HCT116 (cell line): ENCODE data around the gene SMNDC1. TPM values are rescaled to one million over a fixed set of nuclear protein-coding genes. Genes with fewer than 3 reads are reported as not detected.

Experiments used
- ATAC-seq: fragments of 200-7000 bp; cut with Tn5 transposase; 2 replicates; pipeline ENCODE4 v1.9.1; 2020; ENCODE audit warnings: mild to moderate bottlenecking, moderate library complexity
- BruUV-seq: library from RNA; stranded (reverse); fragments of 400-500 nt; replicated peaks from 2 replicates; lab custom pipeline; 2021; lab: Mats Ljungman, UMichigan
- CTCF ChIA-PET: fragments of 300-600 bp; sonication (Branson Sonifier 250); formaldehyde crosslinking; loops from one replicate; lab custom pipeline; 2021; ENCODE audit warnings: antibody characterized with exemption; lab: Charles Lee
- POLR2A ChIA-PET: fragments of 300-600, 350-600 bp; sonication (Branson Sonifier 250); formaldehyde crosslinking; loops from one replicate; lab custom pipeline; 2021; ENCODE audit warnings: antibody characterized with exemption; lab: Charles Lee
- RAD21 ChIA-PET, 2 experiments: fragments of 300-600 bp; sonication (Branson Sonifier 250); formaldehyde crosslinking; loops; one replicate each; lab custom pipeline; 2023; ENCODE audit warnings: low total read pairs in 2 of 2; ENCODE audit not compliant: uncharacterized antibody in 2 of 2, unreplicated experiment in 2 of 2, low non-redundant PET in 1 of 2; lab: Charles Lee
- DNase-seq: peaks from one replicate; pipeline ENCODE4 v3.0.0-alpha.2; 2010; ENCODE audit warnings: low read depth, low spot score
- H2AFZ ChIP-seq: fragments of 200-600 bp; shearing (Covaris generic), sonication (generic); 2 replicates; pipeline ENCODE4 v1.6.1; 2017; ENCODE audit warnings: low read depth, mixed run types, mixed read lengths, antibody characterized with exemption, low read length; ENCODE audit not compliant: poor library complexity, severe bottlenecking
- H3K27ac ChIP-seq: 2 replicates; pipeline ENCODE4 v1.5.1; 2012; ENCODE audit warnings: low read depth, low read length
- H3K27me3 ChIP-seq: fragments of 200-600 bp; sonication (generic); 2 replicates; pipeline ENCODE4 v1.6.1; 2016; ENCODE audit warnings: mixed run types, low read length, mixed read lengths; ENCODE audit not compliant: insufficient read depth
- H3K36me3 ChIP-seq, 2 experiments: fragments of 200-500 bp in 1 of 2; fragments of 200-600 bp in 1 of 2; sonication (Bioruptor generic) in 1 of 2; sonication (generic) in 1 of 2; 2 replicates each; pipeline versions ENCODE4 v1.5.1 to v1.6.1; 2014 to 2016; ENCODE audit warnings: low read length in 2 of 2, inconsistent platforms in 1 of 2, mixed read lengths in 1 of 2, mixed run types in 1 of 2; ENCODE audit not compliant: insufficient read depth in 2 of 2, control insufficient read depth in 1 of 2
- H3K4me1 ChIP-seq, 2 experiments: fragments of 200-600 bp in 1 of 2; sonication (generic) in 1 of 2; 2 replicates each; pipeline versions ENCODE4 v1.5.1 to v1.6.1; 2012 to 2017; ENCODE audit warnings: low read length in 2 of 2, inconsistent platforms in 1 of 2, mild to moderate bottlenecking in 1 of 2, mixed read lengths in 1 of 2, mixed run types in 1 of 2, moderate library complexity in 1 of 2; ENCODE audit not compliant: insufficient read depth in 2 of 2, control insufficient read depth in 1 of 2
- H3K4me2 ChIP-seq: fragments of 200-600 bp; sonication (generic); 2 replicates; pipeline ENCODE4 v1.6.1; 2017; ENCODE audit warnings: mixed run types, low read length, mixed read lengths
- H3K4me3 ChIP-seq, 2 experiments: fragments of 200-600 bp in 1 of 2; sonication (generic) in 1 of 2; replicated peaks in 1 of 2; 2 replicates each; pipeline ENCODE4 v1.5.1; 2011 to 2016; ENCODE audit warnings: low read length in 2 of 2, control low read depth in 1 of 2, low read depth in 1 of 2, mild to moderate bottlenecking in 1 of 2, mixed read lengths in 1 of 2, mixed run types in 1 of 2
- H3K79me2 ChIP-seq: fragments of 200-600 bp; sonication (generic); 2 replicates; pipeline ENCODE4 v1.6.1; 2017; ENCODE audit warnings: mild to moderate bottlenecking, mixed run types, low read length, moderate library complexity, mixed read lengths; ENCODE audit not compliant: insufficient read depth
- H3K9ac ChIP-seq: fragments of 200-600 bp; sonication (generic); 2 replicates; pipeline ENCODE4 v1.6.1; 2016; ENCODE audit warnings: low read length, mixed read lengths
- H3K9me2 ChIP-seq: fragments of 200-600 bp; sonication (generic), shearing (Covaris generic); 2 replicates; pipeline ENCODE4 v1.6.1; 2017; ENCODE audit warnings: mixed run types, mild to moderate bottlenecking, moderate library complexity; ENCODE audit not compliant: insufficient read depth
- H3K9me3 ChIP-seq, 2 experiments: fragments of 200-500 bp in 1 of 2; fragments of 200-600 bp in 1 of 2; sonication (Bioruptor generic) in 1 of 2; sonication (generic) in 1 of 2; 2 replicates each; pipeline ENCODE4 v1.6.1; 2014 to 2017; ENCODE audit warnings: low read length in 2 of 2, mixed read lengths in 2 of 2, inconsistent platforms in 1 of 2, low read depth in 1 of 2, mild to moderate bottlenecking in 1 of 2, mixed run types in 1 of 2, moderate library complexity in 1 of 2; ENCODE audit not compliant: control insufficient read depth in 1 of 2, insufficient read depth in 1 of 2
- H4K20me1 ChIP-seq: fragments of 200-600 bp; sonication (generic), shearing (Covaris generic); 2 replicates; pipeline ENCODE4 v1.6.1; 2017; ENCODE audit warnings: mixed run types, mild to moderate bottlenecking, moderate library complexity; ENCODE audit not compliant: insufficient read depth
- ATF3 ChIP-seq: IDR thresholded peaks from 2 replicates; pipeline ENCODE4 v1.6.1; 2012
- CBX3 ChIP-seq: IDR thresholded peaks from 2 replicates; pipeline ENCODE4 v1.6.1; 2012; ENCODE audit warnings: low read depth
- CTCF ChIP-seq, 3 experiments: fragments of 200-600 bp in 1 of 3; sonication (generic) in 1 of 3; IDR thresholded peaks in 2 of 3; conservative IDR thresholded peaks in 1 of 3; 2 replicates each; pipeline ENCODE4 v1.5.1; 2012 to 2017; ENCODE audit warnings: low read depth in 2 of 3, low read length in 2 of 3, antibody characterized with exemption in 1 of 3, borderline replicate concordance in 1 of 3, control low read depth in 1 of 3, mild to moderate bottlenecking in 1 of 3, mixed read lengths in 1 of 3, mixed run types in 1 of 3, moderate library complexity in 1 of 3; ENCODE audit not compliant: insufficient read depth in 1 of 3
- ELF1 ChIP-seq: IDR thresholded peaks from 2 replicates; pipeline ENCODE4 v1.6.1; 2012; ENCODE audit warnings: low read depth, borderline replicate concordance
- POLR2A ChIP-seq: IDR thresholded peaks from 2 replicates; pipeline ENCODE4 v1.7.0; 2011; ENCODE audit warnings: borderline replicate concordance; ENCODE audit not compliant: insufficient read depth, insufficient read length; ENCODE audit errors: extremely low read depth
- POLR2AphosphoS5 ChIP-seq: IDR thresholded peaks from 2 replicates; pipeline ENCODE4 v1.6.1; 2011; ENCODE audit warnings: mild to moderate bottlenecking, low read depth, low read length, moderate library complexity
- SIN3A ChIP-seq: IDR thresholded peaks from 2 replicates; pipeline ENCODE4 v1.6.1; 2012; ENCODE audit warnings: low read depth
- SRF ChIP-seq: IDR thresholded peaks from 2 replicates; pipeline ENCODE4 v1.6.1; 2012; ENCODE audit warnings: low read depth
- TCF7L2 ChIP-seq: IDR thresholded peaks from 2 replicates; pipeline ENCODE4 v1.7.0; 2011; ENCODE audit warnings: borderline replicate concordance, inconsistent platforms; ENCODE audit not compliant: insufficient read depth, insufficient read length; ENCODE audit errors: extremely low read depth
- ZBTB33 ChIP-seq: IDR thresholded peaks from 2 replicates; pipeline ENCODE4 v1.6.1; 2011; ENCODE audit warnings: mild to moderate bottlenecking, low read length, moderate library complexity; ENCODE audit not compliant: insufficient replicate concordance; ENCODE audit errors: extremely low read depth
- ZFX ChIP-seq: fragments of 450-650 bp; IDR thresholded peaks from 2 replicates; pipeline ENCODE4 v1.6.1; 2017
- ZNF274 ChIP-seq: fragments of 200-500 bp; sonication (Bioruptor generic); IDR thresholded peaks from 2 replicates; pipeline ENCODE4 v1.6.1; 2014; ENCODE audit warnings: mild to moderate bottlenecking, low read depth, low read length, inconsistent platforms
- intact Hi-C: fragments of 100-400 bp; cut with micrococcal nuclease; formaldehyde crosslinking; loops from 2 replicates; pipeline ENCODE4 v1.10.0; 2022
- total RNA-seq: library from RNA; stranded (reverse); gene quantifications from one replicate; pipeline ENCODE4 v1.2.1, GENCODE V29; 2021; ENCODE audit not compliant: unreplicated experiment

Gene SMNDC1
- total RNA-seq, 1 experiment from 2014 or later, result 61.7 TPM

- ChIA-PET RAD21 (no interaction called here), CTCF (interaction anchor here (1.4 to 1.6 kb wide), 2 partner anchors 14 to 341 kb away, joined by 3 to 12 read pairs; no protein-coding TSS in a partner anchor), POLR2A (no interaction called here)
- intact Hi-C loops, result no loop called here
- Histone ChIP-seq H3K9me3 (no peaks in the 10 kb centered on the region), H3K9me2 (no peaks in the 10 kb centered on the region), H4K20me1 (no peaks in the 10 kb centered on the region), H3K27ac (no peak overlapping the region), H3K4me3 (no peak overlapping the region), H3K79me2 (no peaks in the 10 kb centered on the region), H3K27me3 (no peaks in the 10 kb centered on the region), H3K36me3 (no peaks in the 10 kb centered on the region), H2AFZ (no peak overlapping the region), H3K4me2 (no peak overlapping the region), H3K4me1 (no peaks in the 10 kb centered on the region), H3K9ac (no peak overlapping the region)
- no peak for DNase-seq
- TF ChIP-seq ZBTB33, result no peak
- TF ChIP-seq CBX3, result no peak
- no peak for TF ChIP-seq ATF3
- no peak for TF ChIP-seq POLR2AphosphoS5
- no peak for ATAC-seq
- BruUV-seq, result no TSS peak
These were observed 35.4 kb upstream of the SMNDC1 start for GRCh38 chr10:110340122-110340521.

GRCh38 chr10:110337906-110338305, 33.2 kb upstream of the SMNDC1 start:
- DNase-seq (no peak), ATAC-seq (no peak)
- Histone ChIP-seq H3K36me3 (no peaks in the 10 kb centered on the region), H3K9me3 (no peaks in the 10 kb centered on the region), H3K27me3 (no peaks in the 10 kb centered on the region), H2AFZ (no peak overlapping the region), H3K4me3 (no peak overlapping the region), H3K79me2 (no peaks in the 10 kb centered on the region), H3K27ac (no peak overlapping the region), H3K4me2 (no peak overlapping the region), H4K20me1 (no peaks in the 10 kb centered on the region), H3K9ac (no peak overlapping the region), H3K9me2 (no peaks in the 10 kb centered on the region), H3K4me1 (no peaks in the 10 kb centered on the region)
- RAD21 ChIA-PET, result no interaction called here
- no TSS peak for BruUV-seq
- intact Hi-C loops, result no loop called here
- POLR2A ChIA-PET, result no interaction called here
- CTCF ChIA-PET, result interaction anchor here (1.6 kb wide), 1 partner anchor 16 kb away, joined by 5 read pairs; no protein-coding TSS in a partner anchor
- TF ChIP-seq ZFX, result no peak
- no peak for TF ChIP-seq POLR2A
- TF ChIP-seq CBX3, result no peak
- TF ChIP-seq TCF7L2, result no peak
- TF ChIP-seq SIN3A, result no peak
- no peak for TF ChIP-seq ELF1
- no peak for TF ChIP-seq CTCF (IDR thresholded peaks at IDR 0.05 in 2 of 3, conservative IDR thresholded peaks at IDR 0.05 in 1 of 3; ENCODE audit: borderline replicate concordance in 1 of 3, insufficient read depth in 1 of 3, low read depth in 2 of 3, low read length in 2 of 3)
- TF ChIP-seq SRF, result no peak
- TF ChIP-seq ZNF274, result no peak
- no peak for TF ChIP-seq ATF3
